HG03378 (cell line): ENCODE results near the gene ENPEP.
"Not testable (repeated sequence)": the region's sequence is repeated elsewhere in the genome, so short reads cannot be mapped to it uniquely, and the experiment has no call there.

Experiments
- ATAC-seq: cut with Tn5 transposase; IDR thresholded peaks from one replicate; pipeline ENCODE4 v1.9.1; 2021; ENCODE audit warnings: mild to moderate bottlenecking, moderate library complexity; ENCODE audit not compliant: unreplicated experiment

ENPEP gene

GRCh38 chr4:110516106-110516922, 40.4 kb downstream of the ENPEP start:
- peak; percentile 93 for ATAC-seq

GRCh38 chr4:110518889-110519490, 43.0 kb downstream of the ENPEP start:
- no peak for ATAC-seq

DNA sequence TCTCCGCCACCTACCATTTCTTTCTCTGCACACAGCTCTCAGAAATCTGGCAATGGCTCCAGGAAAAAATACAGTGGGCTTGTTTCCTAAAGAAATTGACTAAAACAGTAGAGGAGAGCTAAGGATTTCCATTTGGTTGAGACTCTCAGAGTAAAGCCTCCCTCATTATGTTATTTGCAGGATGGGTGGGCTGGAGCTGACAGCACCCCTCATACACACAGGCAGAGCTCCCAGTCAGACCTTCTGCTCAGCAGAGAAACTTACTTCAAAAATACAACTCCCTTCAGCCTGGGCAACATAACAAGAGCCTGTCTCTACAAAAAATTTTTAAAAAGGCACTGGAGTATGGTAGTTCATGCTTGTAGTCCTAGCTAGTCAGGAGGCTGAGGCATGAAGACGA, 44.9 kb downstream of the ENPEP start:
- ATAC-seq, result no peak

GRCh38 chr4:110526589-110526988, 50.6 kb downstream of the ENPEP start:
- no peak for ATAC-seq

DNA sequence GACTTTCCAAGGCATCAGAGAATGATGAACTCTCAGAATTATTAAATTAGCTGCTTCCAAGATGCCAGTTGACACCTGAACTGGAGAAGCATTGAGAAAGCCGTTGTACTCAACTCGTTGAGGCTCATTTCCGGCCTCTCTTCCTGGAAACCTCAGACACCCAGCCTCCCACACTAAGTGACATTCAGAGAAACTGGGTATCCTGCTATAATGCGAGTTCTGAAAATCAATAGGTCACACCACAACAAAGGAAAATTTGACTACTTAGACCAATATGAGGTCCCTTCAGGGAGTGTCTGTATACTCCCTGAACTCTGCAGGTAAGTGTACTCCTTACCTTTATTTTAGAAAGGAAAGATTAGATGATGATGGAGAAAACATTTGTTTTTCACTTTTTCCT, 51.2 kb downstream of the ENPEP start:
- ATAC-seq, result no peak

DNA sequence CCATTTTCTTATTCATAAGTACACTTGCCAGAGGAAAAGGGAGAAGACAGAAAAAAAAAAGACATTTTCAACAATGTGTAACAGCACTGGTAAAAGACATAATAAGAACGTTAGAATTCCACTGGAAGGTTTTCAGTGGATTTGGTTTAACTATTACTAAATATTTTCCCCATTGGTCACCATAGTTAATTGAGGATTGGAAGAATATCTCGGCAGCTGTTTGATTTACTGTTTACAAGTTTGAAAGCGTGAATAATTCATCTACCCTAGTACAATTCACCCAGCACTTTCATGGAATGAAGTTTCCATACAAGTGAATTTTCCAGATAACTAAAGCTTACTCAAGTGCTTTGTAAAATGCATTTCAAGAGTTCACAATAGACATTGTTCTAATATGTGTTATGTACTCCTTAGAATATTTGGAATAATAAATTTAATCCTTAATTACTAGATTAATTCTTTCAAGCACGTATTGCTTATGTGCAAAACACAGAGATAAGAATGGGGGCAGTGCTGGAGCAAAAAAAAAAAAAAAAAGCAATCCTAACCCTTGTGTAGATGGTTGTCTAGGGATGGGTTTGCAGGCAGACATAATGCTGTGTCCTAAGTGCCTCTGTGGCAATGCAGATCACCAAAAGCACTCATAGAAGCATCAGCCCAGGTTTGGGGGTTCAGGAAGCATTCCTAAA, 57.1 kb downstream of the ENPEP start:
- no peak for ATAC-seq

- no peak for ATAC-seq
These were observed 57.6 kb downstream of the ENPEP start for GRCh38 chr4:110533590-110533910.

- ATAC-seq, result no peak
These were observed 58.0 kb downstream of the ENPEP start for GRCh38 chr4:110533940-110534339.

- ATAC-seq, result no peak
These were observed 64.6 kb downstream of the ENPEP start for GRCh38 chr4:110540581-110540980.

DNA sequence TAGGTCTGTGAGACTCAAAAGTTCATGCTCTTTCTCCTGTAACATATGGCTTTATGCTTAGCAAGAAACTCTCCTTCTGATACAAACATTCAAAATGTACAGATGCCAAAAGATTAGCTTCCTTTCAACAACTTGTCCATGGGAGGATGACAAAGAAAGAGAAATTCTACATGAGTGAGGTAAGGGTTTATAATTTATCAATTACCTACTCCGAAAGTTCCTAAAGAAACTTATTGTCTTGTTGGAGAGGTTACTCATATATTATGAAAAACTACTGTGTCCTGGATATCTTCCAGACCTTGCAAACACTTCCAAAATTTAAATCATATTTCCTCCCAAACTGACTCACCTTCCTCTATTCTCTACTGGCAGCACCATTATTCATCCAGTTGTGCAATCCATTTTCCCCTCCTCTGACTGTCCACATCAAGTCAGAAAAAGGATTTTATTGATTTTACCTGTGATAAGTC, 65.1 kb downstream of the ENPEP start:
- no peak for ATAC-seq

- ATAC-seq, result no peak
These were observed 67.6 kb downstream of the ENPEP start for GRCh38 chr4:110543577-110543976.

GRCh38 chr4:110544594-110544993, 68.6 kb downstream of the ENPEP start:
- no peak for ATAC-seq

DNA sequence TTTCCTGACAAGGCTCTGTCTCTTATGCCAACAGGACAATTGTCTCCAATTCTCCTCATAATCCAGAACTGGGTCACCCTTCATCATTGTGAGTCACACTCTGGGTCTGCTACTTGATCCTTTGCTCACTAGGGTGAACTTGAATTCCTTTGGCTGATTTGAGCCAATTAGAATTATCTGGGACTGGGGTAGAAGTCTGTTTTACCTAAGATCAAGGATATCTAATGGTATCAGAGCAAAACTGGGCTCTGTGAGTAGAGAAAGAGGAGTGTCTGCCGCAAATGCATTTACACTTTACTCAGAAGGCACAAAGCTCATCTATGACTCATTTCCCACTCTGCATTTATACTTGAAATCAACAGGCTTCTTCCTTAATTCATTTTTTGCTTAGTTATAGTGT, 74.3 kb downstream of the ENPEP start:
- no peak for ATAC-seq

DNA sequence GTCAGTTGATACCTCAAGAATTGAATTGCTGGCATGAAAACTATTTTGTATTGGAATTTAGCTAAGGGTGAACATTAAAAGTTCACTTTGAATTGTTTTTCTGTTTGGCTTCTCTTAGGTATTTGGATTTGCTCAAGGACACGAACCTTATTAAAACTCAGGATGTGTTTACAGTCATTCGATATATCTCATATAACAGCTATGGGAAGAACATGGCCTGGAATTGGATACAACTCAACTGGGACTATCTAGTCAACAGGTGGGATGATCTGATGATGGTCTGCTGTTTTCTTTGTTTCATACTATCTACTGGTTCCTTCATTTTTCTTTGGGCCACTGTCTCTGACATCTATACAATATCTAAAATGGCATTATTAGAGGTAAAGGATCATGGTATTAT, 77.2 kb downstream of the ENPEP start:
- ATAC-seq, result no peak

DNA sequence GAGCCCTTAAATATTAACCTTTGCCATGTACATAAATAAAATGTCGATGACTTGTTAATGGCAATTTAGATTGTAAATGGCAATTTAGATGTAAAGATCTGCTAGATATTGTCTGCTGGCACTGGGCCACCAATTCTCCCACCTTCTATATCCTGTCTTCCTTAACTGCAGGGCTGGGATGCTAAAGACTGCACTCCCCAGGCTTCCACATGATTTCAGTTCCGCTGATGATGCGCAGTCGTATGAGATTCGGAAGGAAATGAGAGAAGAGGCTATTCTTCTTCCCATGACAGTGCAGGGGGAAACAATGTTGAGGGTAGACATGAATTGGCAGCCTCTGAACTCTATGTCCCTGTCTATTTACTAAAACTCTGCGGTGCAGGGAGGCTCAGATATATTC, 91.3 kb downstream of the ENPEP start:
- ATAC-seq, result no peak

DNA sequence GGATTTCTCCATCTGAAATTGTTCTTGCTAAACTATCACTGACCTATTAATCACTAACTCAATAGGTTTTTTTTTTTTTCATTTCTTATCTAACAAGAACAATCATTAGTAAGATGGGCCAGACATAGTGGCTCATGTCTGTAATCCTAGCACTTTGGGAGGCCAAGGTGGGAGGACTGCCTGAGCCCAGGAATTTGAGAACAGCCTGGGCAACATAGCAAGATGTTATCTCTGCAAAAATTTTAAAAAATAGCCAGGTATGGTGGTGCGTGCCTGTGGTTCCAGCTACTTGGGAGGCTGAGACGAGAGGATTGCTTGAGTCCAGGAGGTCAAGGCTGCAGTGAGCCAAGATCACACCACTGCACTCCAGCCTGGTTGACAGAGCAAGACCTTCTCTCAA, 100.7 kb downstream of the ENPEP start:
- ATAC-seq, result not testable (repeated sequence)

- no peak for ATAC-seq
These were observed 110.3 kb downstream of the ENPEP start for GRCh38 chr4:110586131-110586850.

DNA sequence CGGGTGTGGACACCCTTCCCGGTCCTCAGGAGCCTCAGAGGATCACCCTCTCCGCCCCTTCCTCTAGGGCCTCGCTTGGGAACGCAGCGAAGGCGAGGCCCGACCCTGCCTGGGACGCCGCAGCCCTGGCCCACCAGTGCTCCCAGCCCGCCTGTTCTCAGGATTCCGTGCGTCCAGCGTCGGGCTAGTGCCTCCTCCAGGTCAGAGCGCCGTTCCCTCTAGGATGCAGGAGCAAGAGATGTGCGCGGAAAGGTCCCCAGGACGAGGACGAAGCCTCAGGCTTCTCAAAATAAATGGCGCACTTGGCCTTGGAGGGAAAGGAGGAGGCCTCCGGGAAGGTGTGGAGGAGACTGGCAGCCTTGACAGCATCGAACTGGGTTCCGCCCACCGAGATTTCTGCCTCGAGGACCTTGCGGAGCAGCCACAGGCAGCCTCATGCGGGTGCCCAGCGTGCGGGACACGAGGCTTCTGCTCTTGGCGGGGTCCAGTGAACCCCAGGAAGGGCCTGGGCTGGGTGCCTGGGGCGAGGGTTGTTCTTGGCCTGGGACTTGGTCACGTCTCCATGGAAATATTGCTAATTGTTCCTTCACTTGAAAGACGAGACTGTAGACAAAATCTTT, 111.8 kb downstream of the ENPEP start:
- ATAC-seq, result no peak

GRCh38 chr4:110589297-110589696, 113.3 kb downstream of the ENPEP start:
- ATAC-seq, result no peak

- ATAC-seq, result no peak
These were observed 119.6 kb downstream of the ENPEP start for GRCh38 chr4:110595583-110595982.

- no peak for ATAC-seq
These were observed 120.5 kb downstream of the ENPEP start for GRCh38 chr4:110596431-110596830.
